HCT116 (cell line): ENCODE measurements around the gene GOLIM4.

ENCODE experiments used
- CTCF ChIP-seq, 3 experiments: fragments of 200-600 bp in 1 of 3; sonication (generic) in 1 of 3; IDR thresholded peaks in 2 of 3; conservative IDR thresholded peaks in 1 of 3; 2 replicates each; pipeline ENCODE4 v1.5.1; 2012 to 2017; ENCODE audit warnings: low read depth in 2 of 3, low read length in 2 of 3, antibody characterized with exemption in 1 of 3, borderline replicate concordance in 1 of 3, control low read depth in 1 of 3, mild to moderate bottlenecking in 1 of 3, mixed read lengths in 1 of 3, mixed run types in 1 of 3, moderate library complexity in 1 of 3; ENCODE audit not compliant: insufficient read depth in 1 of 3
- EZH2 ChIP-seq: fragments of 200-600 bp; sonication (generic); IDR thresholded peaks from 2 replicates; pipeline ENCODE4 v1.6.1; 2017; ENCODE audit warnings: antibody characterized with exemption, mixed run types
- POLR2A ChIP-seq: IDR thresholded peaks from 2 replicates; pipeline ENCODE4 v1.7.0; 2011; ENCODE audit warnings: borderline replicate concordance; ENCODE audit not compliant: insufficient read depth, insufficient read length; ENCODE audit errors: extremely low read depth
- POLR2AphosphoS5 ChIP-seq: IDR thresholded peaks from 2 replicates; pipeline ENCODE4 v1.6.1; 2011; ENCODE audit warnings: mild to moderate bottlenecking, low read depth, low read length, moderate library complexity
- RAD21 ChIP-seq: IDR thresholded peaks from 2 replicates; pipeline ENCODE4 v1.6.1; 2012; ENCODE audit warnings: low read depth, mild to moderate bottlenecking
- REST ChIP-seq: IDR thresholded peaks from 2 replicates; pipeline ENCODE4 v1.6.1; 2012; ENCODE audit warnings: low read depth
- TCF7L2 ChIP-seq: IDR thresholded peaks from 2 replicates; pipeline ENCODE4 v1.7.0; 2011; ENCODE audit warnings: borderline replicate concordance, inconsistent platforms; ENCODE audit not compliant: insufficient read depth, insufficient read length; ENCODE audit errors: extremely low read depth
- ZNF274 ChIP-seq: fragments of 200-500 bp; sonication (Bioruptor generic); IDR thresholded peaks from 2 replicates; pipeline ENCODE4 v1.6.1; 2014; ENCODE audit warnings: mild to moderate bottlenecking, low read depth, low read length, inconsistent platforms

- TF ChIP-seq CTCF (IDR thresholded peaks at IDR 0.05 in 2 of 3, conservative IDR thresholded peaks at IDR 0.05 in 1 of 3; ENCODE audit: borderline replicate concordance in 1 of 3, insufficient read depth in 1 of 3, low read depth in 2 of 3, low read length in 2 of 3) (no peak), POLR2A (no peak), ZNF274 (no peak), TCF7L2 (no peak), REST (no peak), POLR2AphosphoS5 (no peak), RAD21 (no peak), EZH2 (no peak)
Measured at GRCh38 chr3:168028086-168028485, 67.6 kb downstream of the GOLIM4 start.
